GM21825 (cell line): ENCODE data around the gene ACAA1.
"Not testable (repeated sequence)": the region's sequence is repeated elsewhere in the genome, so short reads cannot be mapped to it uniquely, and the experiment has no call there.

Experiments used
- ATAC-seq: cut with Tn5 transposase; IDR thresholded peaks from one replicate; pipeline ENCODE4 v1.9.1; 2021; ENCODE audit warnings: mild to moderate bottlenecking, moderate library complexity; ENCODE audit not compliant: unreplicated experiment

ACAA1 gene

GRCh38 chr3:38136393-38136776, 542 bp downstream of the ACAA1 start:
- no peak for ATAC-seq

GRCh38 chr3:38135621-38136277, 1.2 kb downstream of the ACAA1 start:
- not testable (repeated sequence) for ATAC-seq

- ATAC-seq: not testable (repeated sequence)
Measured at GRCh38 chr3:38134517-38135143, 2.3 kb downstream of the ACAA1 start.

GRCh38 chr3:38133557-38134405, 3.1 kb downstream of the ACAA1 start:
- no peak for ATAC-seq

- no peak for ATAC-seq
Measured at GRCh38 chr3:38133209-38133556, 3.7 kb downstream of the ACAA1 start.

- no peak for ATAC-seq
Measured at GRCh38 chr3:38131621-38132369, 5.1 kb downstream of the ACAA1 start.

GRCh38 chr3:38130631-38131065, 6.3 kb downstream of the ACAA1 start:
- ATAC-seq: no peak

GRCh38 chr3:38129058-38129457, 7.9 kb downstream of the ACAA1 start:
- ATAC-seq: no peak

- ATAC-seq: no peak
Measured at GRCh38 chr3:38128303-38128655, 8.6 kb downstream of the ACAA1 start.

- ATAC-seq: no peak
Measured at GRCh38 chr3:38127611-38128302, 9.2 kb downstream of the ACAA1 start.

GRCh38 chr3:38126121-38126892, 10.6 kb downstream of the ACAA1 start:
- no peak for ATAC-seq

GRCh38 chr3:38125305-38126120, 11.4 kb downstream of the ACAA1 start:
- no peak for ATAC-seq

- no peak for ATAC-seq
Measured at GRCh38 chr3:38124324-38125122, 12.4 kb downstream of the ACAA1 start.

- no peak for ATAC-seq
Measured at GRCh38 chr3:38122712-38123290, 14.1 kb downstream of the ACAA1 start.

- no peak for ATAC-seq
Measured at GRCh38 chr3:38121832-38122461, 15.0 kb downstream of the ACAA1 start.

- no peak for ATAC-seq
Measured at GRCh38 chr3:38121451-38121831, 15.5 kb downstream of the ACAA1 start.

- no peak for ATAC-seq
Measured at GRCh38 chr3:38120693-38121450, 16.1 kb downstream of the ACAA1 start.
